G401.6 (cell line): ENCODE measurements around the gene CCDC171.
"Not testable (repeated sequence)": the region's sequence is repeated elsewhere in the genome, so short reads cannot be mapped to it uniquely, and the experiment has no call there.

Experiments used
- FAIRE-seq: peaks from 2 replicates; lab custom pipeline; 2012; peaks lifted over from hg19 to GRCh38; lab: Jason Lieb, UNC

Gene CCDC171

DNA sequence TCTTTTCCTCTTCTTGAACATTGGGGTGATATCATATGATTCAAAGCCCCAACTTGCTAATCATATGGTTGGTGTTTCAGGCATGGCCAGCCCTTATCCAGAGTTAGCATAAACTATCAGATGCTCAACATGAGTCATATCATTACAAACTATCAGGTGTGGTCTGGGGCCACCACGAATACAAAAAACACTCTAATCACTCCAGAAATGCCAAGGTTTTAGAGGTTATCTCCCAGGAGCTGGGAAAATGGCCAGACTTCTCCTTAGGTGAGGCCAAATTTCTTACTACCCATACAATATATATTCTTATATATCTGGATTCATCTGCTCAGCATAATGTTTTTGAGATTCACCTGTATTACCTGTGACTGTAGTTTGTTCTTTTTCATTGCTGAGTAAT, 210.5 kb downstream of the CCDC171 start:
- no peak for FAIRE-seq

DNA sequence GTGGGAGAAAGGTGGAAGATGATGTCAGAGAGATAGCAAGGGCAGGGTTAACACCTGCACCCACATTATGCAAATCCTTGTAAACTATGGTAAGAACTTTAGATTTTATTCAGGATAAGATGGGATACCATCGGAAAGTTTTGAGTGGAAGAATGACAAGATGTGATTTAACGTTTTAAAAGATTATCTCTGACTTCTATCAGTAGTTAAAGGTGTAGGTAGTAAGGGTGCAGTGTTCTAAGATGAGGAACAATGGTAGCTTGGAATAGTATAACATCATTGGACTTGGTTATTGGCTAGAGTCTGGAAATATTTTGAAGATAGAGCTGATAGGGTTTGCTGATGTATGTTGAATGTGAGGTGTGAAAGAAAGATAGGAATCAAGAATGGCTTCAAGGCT, 211.3 kb downstream of the CCDC171 start:
- no peak for FAIRE-seq

DNA sequence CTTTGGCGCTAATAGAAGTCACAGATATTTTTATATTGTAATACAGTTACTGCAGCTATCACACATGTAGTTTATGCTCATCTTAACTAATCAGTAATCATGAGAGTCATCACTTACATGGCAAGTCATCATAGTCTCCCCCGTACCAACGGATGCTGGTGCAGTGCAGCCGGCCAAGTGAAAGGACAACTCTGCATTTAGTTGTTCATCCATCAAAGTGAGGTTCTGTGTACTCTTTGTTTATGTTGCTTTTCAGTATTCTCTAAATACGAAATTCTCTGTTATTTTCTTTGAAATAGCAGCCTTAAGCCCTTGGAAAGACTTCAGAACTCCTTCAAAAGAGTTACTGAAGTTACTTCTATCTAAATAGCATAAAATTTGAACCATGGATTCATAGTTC, 216.7 kb downstream of the CCDC171 start:
- no peak for FAIRE-seq

DNA sequence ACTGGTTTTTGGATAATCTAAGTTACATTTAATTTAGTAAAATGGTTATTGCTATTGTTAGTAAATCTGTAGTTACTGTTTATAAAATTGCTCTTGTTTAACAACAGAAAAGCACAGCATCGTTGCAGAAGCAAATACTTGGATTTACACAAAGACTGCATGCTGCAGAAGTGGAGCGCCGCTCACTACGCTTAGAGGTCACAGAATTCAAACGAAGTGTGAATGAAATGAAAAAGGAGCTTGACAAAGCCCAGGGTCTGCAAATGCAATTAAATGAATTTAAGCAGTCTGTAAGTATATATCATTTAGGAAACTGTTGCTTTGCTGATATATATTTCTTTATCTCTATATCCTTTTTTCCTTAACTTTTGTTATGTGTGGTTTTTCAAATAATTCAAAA, 226.0 kb downstream of the CCDC171 start:
- no peak for FAIRE-seq

DNA sequence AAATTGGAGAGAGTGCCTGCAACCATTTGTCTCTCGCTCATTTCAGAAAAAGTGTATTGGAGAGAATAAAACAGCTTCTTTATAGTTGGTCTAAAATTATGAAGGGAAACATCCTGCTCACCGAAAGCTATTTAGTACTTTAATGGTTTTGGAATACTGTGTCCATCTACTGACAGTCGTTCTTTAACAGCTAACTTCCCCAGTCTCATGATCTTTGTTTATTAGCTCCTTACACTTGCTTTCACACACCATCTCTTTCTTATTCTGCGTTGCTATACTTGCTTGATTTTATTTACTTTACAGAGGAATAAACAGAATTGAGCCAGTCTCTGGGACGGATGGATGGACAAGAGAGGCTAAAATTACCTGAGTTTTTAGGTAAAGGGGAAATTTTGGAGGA, 229.3 kb downstream of the CCDC171 start:
- no peak for FAIRE-seq

DNA sequence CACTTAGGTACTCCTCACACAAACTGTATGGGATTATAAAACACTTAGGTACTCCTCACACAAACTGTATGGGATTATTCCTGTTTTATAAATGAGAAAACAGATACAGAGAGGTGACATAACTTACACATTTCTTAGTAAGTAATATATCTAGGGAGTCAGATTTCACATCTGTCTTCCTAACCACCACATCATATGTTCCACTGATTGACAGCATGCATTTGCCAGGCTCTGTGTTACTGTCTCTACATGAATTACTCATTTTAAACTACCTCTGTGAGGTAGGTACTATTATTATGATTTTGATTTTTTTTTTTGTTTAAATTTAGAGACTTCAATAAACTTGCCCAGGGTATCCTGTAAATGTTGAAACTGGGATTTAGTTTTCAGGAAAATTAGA, 232.7 kb downstream of the CCDC171 start:
- no peak for FAIRE-seq

DNA sequence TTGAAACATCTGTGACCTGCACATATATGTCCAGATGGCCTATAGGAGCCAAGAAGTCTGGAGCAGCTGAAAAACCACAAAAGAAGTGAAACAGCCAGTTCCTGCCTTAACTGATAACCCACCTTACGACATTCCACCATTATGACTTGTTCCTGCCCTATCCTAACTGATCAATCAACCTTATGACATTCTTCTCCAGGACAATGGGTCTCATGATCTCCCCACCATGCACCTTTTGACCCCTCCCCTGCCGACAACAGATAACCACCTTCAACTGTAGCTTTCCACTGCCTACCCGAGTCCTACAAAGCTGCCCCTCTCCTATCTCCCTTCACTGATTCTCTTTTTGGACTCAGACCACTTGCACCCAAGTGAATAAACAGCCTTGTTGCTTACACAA, 233.8 kb downstream of the CCDC171 start:
- no peak for FAIRE-seq

DNA sequence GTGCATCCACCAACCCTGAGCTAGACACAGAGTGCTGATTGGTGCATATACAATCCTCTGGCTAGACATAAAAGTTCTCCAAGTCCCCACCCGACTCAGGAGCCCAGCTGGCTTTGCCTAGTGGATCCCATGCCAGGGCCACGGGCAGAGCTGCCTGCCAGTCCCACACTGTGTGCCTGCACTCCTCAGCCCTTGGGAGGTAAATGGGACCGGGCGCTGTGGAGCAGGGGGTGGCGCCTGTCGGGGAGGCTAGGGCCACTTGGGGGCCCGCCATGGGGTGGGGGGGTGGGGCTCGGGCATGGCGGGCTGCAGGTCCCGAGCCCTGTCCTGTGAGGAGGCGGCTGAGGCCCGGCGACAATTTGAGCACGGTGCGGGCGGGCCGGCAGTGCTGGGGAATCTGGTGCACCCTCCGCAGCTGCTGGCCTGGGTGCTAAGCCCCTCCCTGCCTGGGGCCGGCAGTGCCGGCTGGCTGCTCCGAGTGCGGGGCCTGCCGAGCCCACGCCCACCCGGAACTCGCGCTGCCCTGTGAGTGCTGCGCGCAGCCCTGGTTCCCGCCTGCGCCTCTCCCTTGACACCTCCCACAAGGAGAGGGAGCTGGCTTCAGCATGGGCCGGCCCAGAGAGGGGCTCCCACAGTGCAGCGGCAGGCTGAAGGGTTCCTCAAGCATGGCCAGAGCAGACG, 257.5 kb downstream of the CCDC171 start:
- not testable (repeated sequence) for FAIRE-seq

DNA sequence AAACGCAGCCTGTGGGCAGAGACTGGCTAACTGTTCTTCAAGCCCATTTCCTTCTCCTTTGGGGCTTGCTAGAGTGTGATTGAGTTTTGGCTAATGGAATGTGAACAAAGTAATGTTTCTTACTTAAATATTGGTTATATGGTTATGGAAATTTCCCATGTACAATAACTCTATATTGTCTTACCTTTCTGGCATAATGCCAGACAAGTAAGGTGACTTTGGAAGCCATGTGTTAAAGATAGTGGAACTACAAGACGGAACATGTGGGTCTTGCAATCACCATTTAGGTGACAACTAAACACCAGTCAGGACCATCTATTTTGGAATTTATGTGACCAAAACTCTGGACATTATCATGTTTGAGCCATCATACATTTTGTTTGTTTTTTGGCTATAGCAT, 260.2 kb downstream of the CCDC171 start:
- no peak for FAIRE-seq

DNA sequence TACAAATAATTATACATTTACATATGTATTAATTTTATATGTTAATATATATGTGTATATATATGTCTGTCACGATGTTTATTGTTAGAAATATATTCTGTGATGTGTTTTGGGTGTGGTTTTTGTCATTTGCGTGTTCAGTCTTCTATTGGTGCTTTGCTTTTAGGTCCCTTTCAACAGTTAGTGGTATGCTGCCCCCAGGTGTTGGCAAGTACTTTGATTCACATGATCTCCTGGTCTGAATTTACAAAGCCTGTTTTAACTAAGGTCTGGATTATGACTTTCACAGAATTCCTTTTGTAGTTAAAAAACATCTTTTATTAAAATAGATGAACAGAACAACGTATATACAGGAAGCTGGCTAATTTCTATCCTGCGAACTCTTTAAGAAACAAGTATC, 271.5 kb downstream of the CCDC171 start:
- FAIRE-seq = no peak

DNA sequence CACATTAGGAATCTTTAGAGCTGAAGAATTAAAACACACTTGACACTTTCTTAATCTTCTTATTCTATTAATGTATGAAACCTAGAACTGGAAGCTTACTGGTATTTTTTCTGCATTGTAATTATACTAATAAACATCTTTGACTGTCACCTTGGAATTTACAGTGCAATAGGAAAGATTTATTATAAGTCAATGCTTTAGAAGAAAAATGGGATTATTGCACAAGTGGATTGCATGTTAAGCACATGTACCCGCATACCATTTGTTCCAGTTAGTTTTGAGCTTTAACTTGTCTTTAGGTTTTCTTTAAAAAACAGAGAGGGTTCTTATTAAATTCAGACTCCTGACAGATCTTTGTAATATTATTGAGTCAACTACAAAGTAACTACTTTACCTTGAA, 278.5 kb downstream of the CCDC171 start:
- no peak for FAIRE-seq

DNA sequence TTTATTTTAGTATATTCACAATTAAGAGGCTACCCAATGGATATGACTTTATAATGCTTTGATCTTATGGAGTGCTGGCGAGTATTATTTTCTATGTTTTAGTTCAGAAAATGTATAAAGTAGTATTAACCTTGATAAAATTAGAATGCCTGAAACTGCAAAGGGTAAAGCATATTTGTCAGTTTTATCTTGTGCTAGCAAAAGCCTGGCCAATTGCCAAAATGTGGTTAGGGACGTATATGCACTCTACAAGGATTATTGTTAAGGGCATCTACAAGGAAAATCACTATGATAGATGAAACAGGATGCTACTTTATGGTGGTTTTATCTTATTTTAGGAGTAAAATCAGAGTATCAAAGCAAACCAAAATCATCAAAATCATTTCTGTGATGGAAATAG, 281.7 kb downstream of the CCDC171 start:
- FAIRE-seq = no peak

DNA sequence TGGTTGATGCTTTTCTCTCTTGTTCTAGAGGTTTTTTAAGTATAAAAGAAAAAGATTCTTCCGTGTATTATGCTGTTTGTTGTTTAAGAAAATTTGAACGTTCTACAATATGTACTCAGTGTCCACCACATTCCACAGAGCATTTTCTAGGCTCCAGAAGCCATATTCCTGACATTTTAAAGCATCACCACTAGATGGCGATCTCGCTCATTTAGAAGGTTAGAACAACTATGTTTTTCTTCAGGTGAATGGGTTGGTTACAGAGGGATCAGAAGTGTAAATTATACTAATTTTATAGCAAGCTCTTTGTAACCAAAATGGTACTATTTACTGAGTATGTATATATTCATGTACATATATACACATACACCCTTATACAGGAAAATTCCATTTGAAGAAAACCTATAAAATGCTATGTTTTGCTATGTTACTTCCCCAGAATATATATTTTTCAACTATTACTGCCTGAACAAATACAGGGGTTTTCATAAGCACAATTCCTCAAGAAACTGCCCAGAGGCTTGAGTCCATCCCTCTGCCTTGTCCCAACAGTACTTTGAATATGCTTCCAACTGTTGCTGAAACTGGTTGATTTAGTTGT, 284.3 kb downstream of the CCDC171 start:
- FAIRE-seq = peak; percentile 97

DNA sequence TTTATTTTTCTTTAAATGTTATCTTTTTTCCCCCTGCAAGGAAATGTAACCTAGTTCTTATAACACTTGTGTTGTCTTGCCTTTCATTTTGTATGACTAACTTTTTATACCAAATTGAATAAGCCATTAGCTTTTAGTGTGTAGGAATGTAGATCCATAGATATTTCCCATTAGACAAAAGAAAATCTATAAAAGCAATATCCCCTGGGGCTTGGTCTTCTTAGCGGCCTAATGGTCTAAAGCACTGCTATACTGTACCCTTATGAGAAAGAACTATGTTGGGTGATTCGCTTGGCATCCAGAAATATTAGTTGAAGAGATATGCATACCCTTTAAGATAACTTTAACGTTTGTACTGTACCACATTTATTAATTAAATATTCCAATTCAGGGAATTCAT, 289.2 kb downstream of the CCDC171 start:
- FAIRE-seq = no peak

DNA sequence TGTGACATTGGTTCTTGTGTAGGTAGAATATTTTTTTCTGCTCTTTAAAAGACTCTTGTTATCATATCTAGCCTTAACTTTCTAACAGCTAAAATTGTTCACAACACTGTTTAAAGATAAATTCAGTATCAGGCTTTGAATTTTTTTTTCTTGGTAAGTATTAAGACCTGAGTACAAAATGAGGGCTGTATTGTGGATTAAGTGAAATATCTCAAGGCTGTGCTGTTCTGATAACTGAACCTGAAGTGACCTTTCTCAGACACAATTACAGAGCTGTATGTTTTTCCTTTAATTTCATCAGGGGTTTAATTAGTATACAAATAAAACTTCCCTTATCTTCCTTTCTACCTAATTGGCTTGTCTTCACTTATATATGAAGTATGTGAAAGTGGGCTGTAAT, 290.5 kb downstream of the CCDC171 start:
- FAIRE-seq = no peak

DNA sequence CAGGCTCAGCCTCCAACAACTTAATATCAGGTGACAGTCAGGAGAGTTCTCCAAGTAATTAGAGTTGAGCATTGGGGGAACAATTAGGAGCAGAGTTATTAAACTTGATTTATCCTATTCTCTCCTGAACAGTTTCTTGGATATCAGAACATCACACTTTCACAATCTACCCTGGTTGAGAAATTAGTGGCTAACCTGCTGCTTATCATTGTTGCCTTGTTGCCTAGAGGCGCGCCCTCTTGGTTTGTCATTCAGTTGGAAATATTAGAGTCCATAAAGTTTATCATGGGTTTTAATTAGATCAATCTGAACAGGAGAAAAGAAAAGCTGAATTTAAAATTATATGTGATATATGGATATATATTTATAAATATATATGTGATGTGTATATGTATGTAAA, 291.1 kb downstream of the CCDC171 start:
- FAIRE-seq = peak; percentile 41

DNA sequence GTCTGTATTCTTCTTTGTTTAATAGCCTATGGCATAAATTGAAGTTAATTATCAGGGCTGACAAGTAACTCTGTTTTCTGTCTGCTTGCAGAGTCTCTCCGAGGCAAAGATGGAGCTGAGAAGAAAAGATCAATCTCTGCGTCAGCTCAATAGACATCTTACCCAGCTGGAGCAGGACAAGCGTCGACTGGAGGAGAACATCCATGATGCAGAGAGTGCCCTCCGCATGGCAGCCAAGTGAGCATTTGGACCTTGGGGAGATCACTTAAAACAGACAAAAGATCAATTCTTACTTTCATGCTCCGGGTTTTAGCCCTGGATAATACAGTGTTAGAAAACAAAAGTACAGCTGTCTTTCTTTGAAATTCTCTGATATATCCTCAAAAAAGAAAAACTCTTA, 293.8 kb downstream of the CCDC171 start:
- no peak for FAIRE-seq

DNA sequence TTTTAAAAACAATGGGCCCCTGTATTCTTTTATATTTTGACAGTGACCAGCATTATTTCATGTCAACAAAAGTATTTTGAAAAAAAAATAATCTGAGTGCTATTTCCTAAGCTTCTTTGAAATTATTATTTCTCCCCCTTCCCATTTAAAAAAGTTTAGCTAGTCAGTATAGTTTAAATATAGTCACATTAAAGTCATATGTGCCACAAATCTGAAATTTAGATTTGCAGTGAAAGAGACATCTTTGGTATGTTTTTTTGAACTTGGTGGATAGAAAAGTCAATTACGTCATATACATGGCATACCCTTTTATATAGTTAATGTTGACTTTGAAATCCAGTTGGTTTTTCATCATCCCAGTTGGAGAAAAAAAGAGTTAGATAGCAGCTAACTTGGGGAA, 297.0 kb downstream of the CCDC171 start:
- peak; percentile 27 for FAIRE-seq

DNA sequence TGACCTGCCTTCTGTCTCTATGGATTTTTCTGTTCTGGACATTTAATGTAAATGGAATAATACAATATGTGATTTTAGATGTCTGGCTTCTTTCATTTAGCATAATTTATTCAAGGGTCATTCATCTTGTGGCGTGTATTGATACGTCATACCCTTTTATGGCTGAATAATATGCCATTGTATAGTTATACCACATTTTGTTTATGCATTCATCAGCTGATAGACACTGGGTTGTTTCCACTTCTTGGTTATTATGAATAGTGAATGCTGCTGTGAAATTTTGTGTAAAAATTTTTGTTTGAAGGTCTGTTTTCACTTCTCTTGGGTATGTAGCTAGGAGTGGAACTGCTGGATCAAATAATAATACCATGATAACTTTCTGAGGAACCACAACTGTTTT, 298.9 kb downstream of the CCDC171 start:
- no peak for FAIRE-seq

DNA sequence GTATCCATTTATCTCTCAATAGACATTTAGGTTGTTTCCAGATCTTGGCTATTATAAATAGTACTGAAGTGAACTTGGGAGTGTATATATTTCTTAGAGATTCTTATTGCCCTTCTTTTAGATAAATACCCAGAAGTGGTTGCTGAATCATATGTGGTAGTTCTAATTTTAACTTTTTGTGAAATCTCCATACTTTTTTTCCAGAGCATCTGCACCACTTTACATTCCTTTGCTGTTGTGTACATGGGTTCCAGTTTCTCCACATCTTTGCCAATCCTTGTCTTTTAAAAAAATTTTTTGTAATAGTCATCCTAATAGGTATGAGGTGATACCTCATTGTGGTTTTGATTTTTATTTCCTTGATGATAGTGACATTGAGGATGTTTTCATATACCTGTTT, 303.7 kb downstream of the CCDC171 start:
- FAIRE-seq = no peak

DNA sequence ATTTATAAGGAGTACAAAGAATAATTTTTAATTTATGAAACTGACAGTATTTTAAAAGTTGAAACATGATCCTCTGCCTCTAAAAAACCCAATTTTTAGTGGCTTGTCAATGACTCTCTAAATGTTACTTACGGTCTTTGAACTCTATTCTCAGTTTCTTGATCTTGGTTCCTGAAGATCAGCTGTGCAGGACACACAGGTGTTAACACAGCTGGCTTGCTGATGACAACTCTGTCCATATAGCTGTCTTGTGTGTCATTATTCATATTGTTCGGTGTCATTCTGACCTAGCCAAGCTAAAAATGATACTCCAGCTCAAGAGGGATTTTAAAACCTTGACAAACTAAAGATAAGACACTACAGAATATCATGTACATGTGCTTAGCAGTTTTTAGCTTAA, 314.5 kb downstream of the CCDC171 start:
- no peak for FAIRE-seq

DNA sequence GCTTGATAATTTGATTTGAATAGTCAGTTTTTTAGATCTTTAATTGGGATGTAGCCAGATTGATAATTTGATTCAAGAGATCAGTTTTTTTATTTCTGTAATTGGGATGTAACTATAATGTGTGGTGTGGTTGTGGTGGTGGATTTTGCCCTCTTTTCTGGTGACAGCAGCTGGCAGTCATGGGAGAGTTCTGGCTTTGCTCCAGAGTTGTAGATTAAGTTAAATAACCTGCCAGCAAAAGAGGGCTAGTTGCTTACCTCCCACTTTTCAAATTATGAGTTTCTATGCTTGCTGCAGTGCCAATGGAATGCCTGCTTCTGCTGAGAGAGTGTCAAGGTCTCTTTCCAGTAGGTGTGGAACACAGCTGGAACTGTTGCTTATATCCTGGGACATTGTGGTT, 315.1 kb downstream of the CCDC171 start:
- FAIRE-seq = no peak

DNA sequence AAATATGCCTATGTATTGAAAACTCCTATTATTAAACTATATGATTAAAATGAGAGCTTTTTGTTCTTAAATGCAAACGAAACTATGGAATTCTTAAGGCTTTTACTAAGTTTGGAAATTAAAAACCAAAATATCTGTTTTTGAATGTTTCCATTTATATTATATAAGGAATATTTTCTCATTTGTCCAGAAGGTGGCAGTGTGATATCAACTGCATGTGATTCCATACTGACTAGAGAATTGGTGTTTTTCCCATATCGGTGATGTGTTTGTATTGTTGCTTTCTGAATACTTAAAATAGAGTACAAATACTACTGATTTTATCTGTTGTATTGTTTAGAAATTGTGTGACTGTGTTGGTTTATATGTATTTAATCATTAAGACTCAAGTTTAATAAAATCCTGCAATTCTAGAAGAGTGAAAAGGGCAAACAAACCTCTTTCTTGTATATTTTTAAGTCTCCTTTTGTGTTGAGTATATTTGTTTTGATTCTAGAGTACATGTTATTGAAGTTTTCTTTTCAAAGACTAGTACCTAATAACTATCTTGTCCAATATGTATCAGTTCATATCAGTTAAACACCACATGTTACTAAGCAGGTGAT, 320.8 kb downstream of the CCDC171 start:
- FAIRE-seq = peak; percentile 98

DNA sequence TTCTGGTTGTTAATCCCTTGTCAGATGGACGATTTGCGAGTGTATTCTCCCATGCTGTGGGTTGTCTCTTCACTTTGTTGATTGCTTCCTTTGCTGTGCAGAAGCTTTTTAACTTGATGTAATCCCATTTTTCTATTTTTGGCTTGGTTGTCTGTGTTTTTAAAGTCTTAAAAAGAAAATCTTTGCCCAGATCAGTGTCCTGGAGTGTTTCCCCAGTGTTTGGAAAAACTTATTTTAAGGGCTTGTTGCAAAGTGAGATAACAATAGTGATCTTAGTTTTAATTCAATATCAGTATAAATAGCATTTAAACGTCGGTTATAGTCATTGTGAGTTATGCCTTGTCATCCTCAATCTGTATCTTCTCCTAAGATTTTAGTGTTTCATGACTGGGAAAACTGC, 329.5 kb downstream of the CCDC171 start:
- no peak for FAIRE-seq
